T1000 (cell line): Measurements from ENCODE around the gene CDC42SE2.
A peak's percentile ranks its signal among the peaks of the same experiment; 100 is the strongest.

Experiments used
- DNase-seq: peaks from one replicate; lab custom pipeline; 2025; ENCODE audit warnings: mixed read lengths; lab: John Stamatoyannopoulos, UW

CDC42SE2 gene

GRCh38 chr5:131263648-131264450, at the start of gene CDC42SE2:
Gene CDC42SE2 (plus strand): TSS chr5:131264053. CDS start chr5:131359494, 95,441 bp downstream.
- peak; percentile 78 for DNase-seq

- no peak for DNase-seq
Measured at GRCh38 chr5:131214609-131215227, 49.1 kb upstream of the CDC42SE2 start.

GRCh38 chr5:131217791-131218190, 46.1 kb upstream of the CDC42SE2 start:
- no peak for DNase-seq

- DNase-seq: no peak
Measured at GRCh38 chr5:131218392-131218791, 45.5 kb upstream of the CDC42SE2 start.

GRCh38 chr5:131220566-131220965, 43.3 kb upstream of the CDC42SE2 start:
- DNase-seq: no peak

- DNase-seq: no peak
Measured at GRCh38 chr5:131221008-131221703, 42.7 kb upstream of the CDC42SE2 start.

GRCh38 chr5:131221888-131222287, 42.0 kb upstream of the CDC42SE2 start:
- DNase-seq: no peak

GRCh38 chr5:131222731-131223130, 41.1 kb upstream of the CDC42SE2 start:
- no peak for DNase-seq

- DNase-seq: no peak
Measured at GRCh38 chr5:131223751-131224386, 40.0 kb upstream of the CDC42SE2 start.

- DNase-seq: no peak
Measured at GRCh38 chr5:131224387-131225201, 39.3 kb upstream of the CDC42SE2 start.

- DNase-seq: no peak
Measured at GRCh38 chr5:131225282-131225974, 38.4 kb upstream of the CDC42SE2 start.

- DNase-seq: no peak
Measured at GRCh38 chr5:131226899-131227298, 37.0 kb upstream of the CDC42SE2 start.

- no peak for DNase-seq
Measured at GRCh38 chr5:131228646-131229045, 35.2 kb upstream of the CDC42SE2 start.

GRCh38 chr5:131229623-131230022, 34.2 kb upstream of the CDC42SE2 start:
- no peak for DNase-seq

GRCh38 chr5:131230406-131230805, 33.4 kb upstream of the CDC42SE2 start:
- no peak for DNase-seq

GRCh38 chr5:131239686-131240085, 24.2 kb upstream of the CDC42SE2 start:
- no peak for DNase-seq

GRCh38 chr5:131242728-131243255, 21.1 kb upstream of the CDC42SE2 start:
- DNase-seq: peak; percentile 18

GRCh38 chr5:131245312-131245711, 18.5 kb upstream of the CDC42SE2 start:
- DNase-seq: no peak

- DNase-seq: no peak
Measured at GRCh38 chr5:131245948-131246347, 17.9 kb upstream of the CDC42SE2 start.

- DNase-seq: no peak
Measured at GRCh38 chr5:131246504-131246903, 17.3 kb upstream of the CDC42SE2 start.
